ENCODE data around the gene ZFP92.

ZFP92 gene

GRCh38 chrX:153411255-153411987 is at the start of gene ZFP92:
Gene ZFP92 (plus strand): TSS chrX:153411472. CDS start chrX:153418323, 6,851 bp downstream.
- TF ChIP-seq CTCF (conservative IDR thresholded peaks at IDR 0.05) (no peak), ZFX (IDR thresholded peaks at IDR 0.05) (no peak)
- no peak within 1 kb of the TSS for H3K27ac ChIP-seq

- TF ChIP-seq CTCF (conservative IDR thresholded peaks at IDR 0.05) (no peak), ZFX (IDR thresholded peaks at IDR 0.05) (no peak)
- peak overlapping the region; percentile 52 for H3K27ac ChIP-seq
These were observed 49.4 kb upstream of the ZFP92 start for GRCh38 chrX:153361781-153362397.

GRCh38 chrX:153365670-153366069 is 45.6 kb upstream of the ZFP92 start:
- no peak for TF ChIP-seq CTCF (conservative IDR thresholded peaks at IDR 0.05)
- no peak for TF ChIP-seq ZFX (IDR thresholded peaks at IDR 0.05)
- no peak overlapping the region for H3K27ac ChIP-seq

GRCh38 chrX:153366119-153366518 is 45.2 kb upstream of the ZFP92 start:
- no peak overlapping the region for H3K27ac ChIP-seq
- no peak for TF ChIP-seq ZFX (IDR thresholded peaks at IDR 0.05)
- TF ChIP-seq CTCF (conservative IDR thresholded peaks at IDR 0.05), result no peak

GRCh38 chrX:153366878-153367538 is 44.3 kb upstream of the ZFP92 start:
- H3K27ac ChIP-seq, result no peak overlapping the region
- TF ChIP-seq CTCF (conservative IDR thresholded peaks at IDR 0.05) (no peak), ZFX (IDR thresholded peaks at IDR 0.05) (no peak)

- no peak overlapping the region for H3K27ac ChIP-seq
- TF ChIP-seq ZFX (IDR thresholded peaks at IDR 0.05) (no peak), CTCF (conservative IDR thresholded peaks at IDR 0.05) (no peak)
These were observed 40.8 kb upstream of the ZFP92 start for GRCh38 chrX:153370293-153371055.

All from C4-2B (cell line).